ENCODE data around the gene MFSD2A.
A peak's percentile ranks its signal among the peaks of the same experiment; 100 is the strongest.
"Not testable (repeated sequence)": the region's sequence is repeated elsewhere in the genome, so short reads cannot be mapped to it uniquely, and the experiment has no call there.

Gene MFSD2A

DNA sequence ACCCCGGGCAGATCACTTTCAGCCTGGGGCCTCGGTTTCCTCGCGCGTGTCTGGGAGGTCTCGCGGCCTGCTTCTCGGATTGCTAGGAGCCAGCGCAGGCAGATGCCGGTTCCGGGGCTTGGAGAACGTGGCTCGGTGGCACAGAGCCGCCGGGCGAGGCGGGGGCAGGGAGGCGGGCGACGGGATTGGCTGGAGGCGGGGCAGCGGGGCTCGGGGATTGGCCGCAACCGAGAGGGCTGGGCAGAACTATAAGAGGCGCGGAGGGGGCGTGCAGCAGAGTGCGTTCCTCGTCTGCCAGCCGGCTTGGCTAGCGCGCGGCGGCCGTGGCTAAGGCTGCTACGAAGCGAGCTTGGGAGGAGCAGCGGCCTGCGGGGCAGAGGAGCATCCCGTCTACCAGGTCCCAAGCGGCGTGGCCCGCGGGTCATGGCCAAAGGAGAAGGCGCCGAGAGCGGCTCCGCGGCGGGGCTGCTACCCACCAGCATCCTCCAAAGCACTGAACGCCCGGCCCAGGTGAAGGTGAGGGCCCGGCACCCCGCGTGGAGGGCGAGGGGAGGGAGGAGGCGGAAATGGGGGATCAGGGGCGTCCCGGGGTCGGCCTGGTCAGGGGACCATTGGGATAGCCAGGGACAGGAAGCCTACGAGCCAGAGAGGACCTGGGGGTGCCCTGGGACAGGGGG is at the start of gene MFSD2A:
TSS of gene MFSD2A (plus strand) at position 276 of the 677 bp plus-strand sequence. CDS start at position 424, 148 bp downstream.
- peak; percentile 75 for DNase-seq

GRCh38 chr1:39905172-39905571 is 49.8 kb upstream of the MFSD2A start:
- no peak for DNase-seq

GRCh38 chr1:39907528-39908453 is 47.2 kb upstream of the MFSD2A start:
- DNase-seq = no peak

GRCh38 chr1:39908534-39908933 is 46.4 kb upstream of the MFSD2A start:
- DNase-seq = no peak

GRCh38 chr1:39910263-39910662 is 44.7 kb upstream of the MFSD2A start:
- no peak for DNase-seq

GRCh38 chr1:39913136-39913535 is 41.8 kb upstream of the MFSD2A start:
- DNase-seq = not testable (repeated sequence)

GRCh38 chr1:39915499-39916129 is 39.3 kb upstream of the MFSD2A start:
- no peak for DNase-seq

GRCh38 chr1:39917825-39918224 is 37.1 kb upstream of the MFSD2A start:
- no peak for DNase-seq

- DNase-seq = peak; percentile 88
Observed at GRCh38 chr1:39919545-39919944, 35.4 kb upstream of the MFSD2A start.

DNA sequence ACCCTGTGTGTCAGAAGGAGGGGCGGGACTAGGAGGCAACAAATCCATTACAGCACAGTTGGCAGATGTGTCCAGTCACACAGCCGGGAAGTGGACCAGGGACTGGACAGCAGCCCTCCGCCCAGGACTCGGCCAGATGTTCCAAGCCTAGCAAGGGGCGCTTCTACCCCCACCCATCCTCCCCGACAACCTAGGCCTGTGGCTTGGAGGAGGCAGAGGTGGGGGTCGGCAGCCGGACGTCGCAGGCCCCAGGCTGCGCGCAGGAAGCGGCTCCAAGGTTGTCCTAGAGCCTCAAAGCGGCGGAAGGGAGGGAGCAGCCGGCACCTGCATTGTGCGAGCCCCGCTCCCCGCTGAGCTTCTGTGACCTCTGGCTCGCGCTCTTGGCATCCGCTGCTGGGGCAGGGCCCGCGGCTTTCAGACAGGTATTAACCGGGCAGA is 32.7 kb upstream of the MFSD2A start:
- no peak for DNase-seq

DNA sequence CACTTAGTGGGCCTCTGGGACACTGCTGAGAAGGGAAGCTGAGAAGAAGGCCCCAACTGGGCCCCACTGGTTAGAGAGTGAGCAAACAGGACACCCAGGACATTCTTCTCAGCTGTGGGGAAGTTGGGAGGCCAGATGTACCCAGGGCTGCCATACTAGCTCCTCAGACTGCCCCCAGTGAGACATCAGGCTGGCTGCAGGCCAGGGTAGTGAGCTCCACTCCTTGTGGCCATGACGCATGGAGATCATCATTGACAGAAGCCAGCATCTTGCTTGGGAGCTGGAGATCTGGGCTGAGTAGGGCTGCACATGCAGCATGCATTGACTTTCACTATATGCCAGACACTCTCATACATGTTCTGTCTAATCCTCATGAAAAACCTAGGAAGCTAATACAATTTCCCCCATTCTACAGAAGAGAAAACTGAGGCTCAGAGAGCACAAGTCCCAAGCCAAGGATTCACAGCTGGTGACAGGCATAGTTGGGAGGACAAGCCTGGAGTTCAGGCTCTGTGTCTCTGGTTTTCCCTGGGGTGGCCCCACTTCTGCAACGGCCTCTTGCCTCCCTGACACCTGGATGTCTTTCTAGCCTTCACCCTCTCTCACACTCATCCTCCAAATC is 29.1 kb upstream of the MFSD2A start:
- DNase-seq = no peak

- peak; percentile 56 for DNase-seq
Observed at GRCh38 chr1:39926343-39926793, 28.6 kb upstream of the MFSD2A start.

- no peak for DNase-seq
Observed at GRCh38 chr1:39926820-39927219, 28.1 kb upstream of the MFSD2A start.

DNA sequence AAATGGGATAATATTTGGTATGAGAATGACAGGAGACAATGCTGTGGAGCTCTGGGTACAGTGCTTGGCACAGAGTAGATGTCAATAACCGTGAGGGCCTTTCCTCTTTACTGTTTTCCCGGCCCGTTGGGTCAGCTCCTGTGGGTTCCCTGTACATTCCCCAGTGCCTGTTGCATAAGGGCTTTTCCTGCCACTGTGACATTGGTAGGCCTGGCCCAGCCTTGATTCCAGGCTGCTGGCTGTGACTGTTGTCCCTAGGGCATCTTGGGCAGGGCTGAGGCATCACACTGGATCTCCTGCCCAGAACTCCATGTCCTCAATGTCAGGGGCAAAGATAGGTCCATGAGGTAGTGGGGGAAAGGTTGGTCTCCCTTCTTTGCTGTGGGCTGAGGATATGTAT is 27.4 kb upstream of the MFSD2A start:
- no peak for DNase-seq

- no peak for DNase-seq
Observed at GRCh38 chr1:39928809-39929587, 25.9 kb upstream of the MFSD2A start.

DNA sequence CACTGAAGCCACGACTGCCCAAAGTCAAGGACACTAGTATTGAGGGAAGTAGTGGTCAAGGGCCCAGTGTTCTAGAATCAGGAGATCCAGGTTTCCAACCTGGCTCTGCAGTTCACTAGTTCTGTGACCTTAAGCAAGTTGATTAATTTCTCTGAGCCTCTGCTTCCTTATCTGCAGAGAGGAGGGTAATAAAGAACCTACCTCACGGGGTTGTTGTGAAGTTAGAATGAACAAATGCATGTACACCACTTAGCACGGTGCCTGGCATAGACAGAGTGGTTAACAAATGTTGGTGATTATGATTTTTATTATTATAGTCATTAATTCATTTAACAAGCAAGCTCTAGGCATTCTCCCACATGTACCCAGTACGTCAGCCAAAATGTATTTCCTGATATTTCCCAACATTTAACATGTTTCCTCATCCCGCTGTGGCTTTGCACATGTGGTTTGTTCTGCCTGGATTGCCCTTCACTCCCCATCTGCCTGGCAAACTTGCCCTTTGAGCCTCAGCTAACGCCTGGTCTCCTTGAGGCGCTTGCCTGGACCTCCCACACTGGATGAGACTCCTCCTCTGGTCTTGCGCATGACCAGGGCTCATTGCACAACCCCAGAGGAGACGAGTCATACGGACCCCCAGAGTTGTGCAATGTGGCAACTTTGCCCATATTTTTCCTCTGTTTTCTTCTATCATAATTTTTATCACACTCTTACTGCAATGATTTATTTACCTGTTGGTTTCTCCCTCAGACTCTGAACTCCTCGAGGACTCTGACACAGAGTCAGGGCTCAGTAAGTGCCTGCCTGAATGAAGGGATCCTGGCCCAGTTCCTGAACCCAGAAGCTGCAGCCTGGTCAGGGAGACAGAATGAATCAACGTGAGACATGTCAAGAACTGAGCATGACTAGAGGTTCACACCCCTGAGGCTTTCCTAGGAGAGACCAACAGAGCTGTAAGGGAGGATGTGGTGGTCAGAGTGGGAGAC is 20.7 kb upstream of the MFSD2A start:
- peak; percentile 94 for DNase-seq

DNA sequence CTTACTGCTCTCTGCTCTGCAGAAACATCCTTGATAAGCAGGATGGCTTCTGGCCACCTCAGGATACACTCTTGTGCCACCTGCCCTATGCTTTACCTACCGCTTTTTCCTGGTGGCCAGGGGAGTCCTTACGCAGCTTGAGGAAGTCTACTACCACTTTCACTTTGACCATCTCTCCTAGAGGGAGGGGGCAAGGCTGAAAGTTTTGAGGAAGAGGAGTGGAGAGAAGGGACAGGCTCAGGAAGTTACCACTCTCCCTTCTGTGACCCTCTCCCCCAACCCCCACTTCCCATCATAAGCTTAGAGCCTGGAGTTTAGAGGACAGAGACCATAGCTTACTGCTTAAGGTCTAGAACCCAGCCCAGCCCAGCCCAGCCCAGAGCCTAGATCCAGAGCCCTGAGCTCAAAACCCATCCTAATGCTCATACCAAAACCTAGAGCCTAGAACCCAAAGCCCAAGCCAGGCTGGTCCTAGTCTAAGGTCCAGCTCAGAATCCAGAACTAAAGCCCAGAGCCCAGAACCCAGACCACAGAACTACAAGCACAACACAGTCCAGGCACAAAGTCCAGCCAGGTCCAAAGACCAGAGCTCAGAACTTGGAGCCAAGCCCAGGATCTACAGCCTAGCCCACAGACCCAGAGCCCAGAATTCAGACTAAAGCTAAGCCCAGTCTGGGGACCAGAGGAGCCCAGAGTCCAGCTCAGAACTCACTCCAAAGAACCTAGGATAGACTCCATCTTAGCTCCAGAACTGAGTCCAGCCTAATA is 18.0 kb upstream of the MFSD2A start:
- DNase-seq = no peak

DNA sequence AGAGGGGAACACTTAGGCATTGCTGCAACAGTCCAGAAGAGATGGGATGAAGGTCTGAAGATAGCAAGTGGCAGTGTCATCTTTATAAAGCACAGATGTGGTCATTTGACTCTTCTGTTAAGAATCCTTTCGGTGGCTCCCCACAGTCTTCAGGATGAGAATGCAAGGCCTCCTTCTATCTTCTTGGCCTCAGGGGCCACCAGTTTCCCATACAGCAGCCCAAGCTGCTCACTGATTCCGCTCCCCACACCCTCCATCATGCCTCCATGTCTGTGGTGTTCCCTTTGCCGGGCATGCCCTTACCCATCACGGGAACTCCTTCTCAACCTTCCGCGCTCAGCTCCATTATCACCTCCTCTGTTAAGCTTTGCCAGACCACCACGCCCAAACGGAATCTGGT is 16.1 kb upstream of the MFSD2A start:
- DNase-seq = no peak

DNA sequence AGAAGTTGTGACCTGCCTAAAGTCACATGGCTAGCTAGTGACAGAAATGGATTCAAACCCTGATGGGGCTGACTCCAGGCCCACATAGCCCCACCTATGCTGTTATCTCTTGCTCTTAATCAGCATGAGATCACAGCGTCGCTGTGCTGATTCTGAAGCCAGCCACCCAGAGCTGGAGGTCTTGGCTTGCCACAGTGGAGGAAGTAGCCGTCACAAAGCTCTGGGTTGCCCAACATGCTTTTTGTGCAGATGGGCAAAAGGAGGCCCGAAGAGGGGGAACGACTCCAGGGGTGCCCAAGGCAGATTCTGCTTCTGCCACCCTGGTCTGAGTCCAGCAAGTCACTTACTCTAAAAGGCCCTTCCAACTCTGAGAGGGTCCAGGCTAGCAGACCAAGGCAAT is 14.7 kb upstream of the MFSD2A start:
- DNase-seq = no peak

All from kidney glomerular epithelial cell (primary cell).